ENCODE data around the gene USP24. TPM values are rescaled to one million over a fixed set of nuclear protein-coding genes. Genes with fewer than 3 reads are reported as not detected.

Gene USP24
- total and polyA plus RNA-seq, 2 donors (not counting 3 experiments of a cell fraction or from before 2014, with no cell fraction given): 8.2 to 30.0 TPM

DNA sequence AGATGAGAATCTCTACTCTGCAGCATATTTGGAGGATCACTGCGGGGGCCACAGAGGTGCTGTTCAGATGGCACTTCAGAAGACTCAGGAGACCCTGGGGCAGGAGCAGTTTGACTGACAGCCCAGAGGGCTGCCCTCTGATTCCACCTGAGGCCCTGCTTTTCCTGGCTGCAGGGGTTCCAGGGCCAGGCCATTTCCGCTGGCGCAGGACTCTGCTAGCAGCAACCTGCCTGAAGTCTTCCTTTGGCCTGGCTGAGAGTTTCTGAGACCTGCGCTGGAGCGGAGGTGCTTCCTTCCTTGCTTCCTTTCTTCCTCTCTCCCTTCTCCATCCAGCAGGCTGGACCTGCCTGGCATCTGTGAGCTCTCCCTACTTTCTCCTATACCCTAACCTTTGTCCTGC lies 164.0 kb downstream of the USP24 start:
- H4K20me1 ChIP-seq (replicated peaks; ENCODE audit: control insufficient read depth, extremely low read depth, insufficient read depth, low read length): no peaks in the 10 kb centered on the region
- peaks cover 1 to 2% of the 10 kb centered on the region in 2 experiments for H3K27me3 ChIP-seq (ENCODE audit: control insufficient read depth in 2 of 2, insufficient read depth in 2 of 2, low read length in 2 of 2)
- no peaks in the 10 kb centered on the region for H3K79me2 ChIP-seq (ENCODE audit: control insufficient read depth, insufficient read depth, low read length)
- no peak overlapping the region for H3K9ac ChIP-seq (replicated peaks; ENCODE audit: extremely low read depth, insufficient read depth, low read length)
- no peak overlapping the region for H3K4me3 ChIP-seq (replicated peaks in 1 of 3; ENCODE audit: insufficient read depth in 1 of 3, low read depth in 1 of 3, low read length in 3 of 3)
- H3K36me3 ChIP-seq (ENCODE audit: control insufficient read depth in 2 of 2, extremely low read depth in 1 of 2, insufficient read depth in 2 of 2, low read length in 2 of 2): no peaks in the 10 kb centered on the region
- no peak for TF ChIP-seq GATA2 (IDR thresholded peaks at IDR 0.05; ENCODE audit: insufficient read depth, insufficient read length, low read depth, low read length)
- TF ChIP-seq MAX (IDR thresholded peaks at IDR 0.05; ENCODE audit: insufficient read depth, insufficient read length): no peak
- TF ChIP-seq POLR2A (IDR thresholded peaks at IDR 0.05; ENCODE audit: low read depth, low read length): no peak
- TF ChIP-seq FOS (IDR thresholded peaks at IDR 0.05; ENCODE audit: borderline replicate concordance, insufficient read depth, low read length): no peak
- TF ChIP-seq EZH2 (IDR thresholded peaks at IDR 0.05; ENCODE audit: borderline replicate concordance, low read depth, low read length, severe bottlenecking): no peak
- BruUV-seq (replicated peaks): no TSS peak
- H3K9me1 ChIP-seq (replicated peaks; ENCODE audit: control insufficient read depth, extremely low read depth, insufficient read depth, low read length): no peaks in the 10 kb centered on the region
- H2AFZ ChIP-seq (ENCODE audit: low read depth, low read length): no peak overlapping the region
- DNase-seq (ENCODE audit: low read depth, low spot score) (no peak), FAIRE-seq (no peak)
- no peaks in the 10 kb centered on the region for H3K9me3 ChIP-seq (replicated peaks; ENCODE audit: control insufficient read depth, insufficient read depth, low read length)
- H3K4me1 ChIP-seq (ENCODE audit: control insufficient read depth, extremely low read depth, insufficient read depth, low read length): no peaks in the 10 kb centered on the region
- ChIA-PET CTCF (no interaction called here), POLR2A (no interaction called here)
- no peak overlapping the region for H3K4me2 ChIP-seq (ENCODE audit: insufficient read depth, low read length)
- H3K27ac ChIP-seq (ENCODE audit: insufficient read depth, low read depth, low read length): no peak overlapping the region
- dilution Hi-C loops (cut with MboI; ENCODE audit: extremely low pct_ligation_motif_present, low sequenced_read_pairs) (no loop called here), intact Hi-C loops (cut with micrococcal nuclease) (no loop called here)

GRCh38 chr1:55050283-55050682 lies 164.9 kb downstream of the USP24 start:
- BruUV-seq (replicated peaks): no TSS peak
- no peak overlapping the region for H2AFZ ChIP-seq (ENCODE audit: low read depth, low read length)
- peaks cover 1 to 2% of the 10 kb centered on the region in 2 experiments for H3K27me3 ChIP-seq (ENCODE audit: control insufficient read depth in 2 of 2, insufficient read depth in 2 of 2, low read length in 2 of 2)
- TF ChIP-seq JUN (IDR thresholded peaks at IDR 0.05; ENCODE audit: borderline replicate concordance, insufficient read depth, insufficient read length, low read depth): no peak
- TF ChIP-seq, protein P1, sequence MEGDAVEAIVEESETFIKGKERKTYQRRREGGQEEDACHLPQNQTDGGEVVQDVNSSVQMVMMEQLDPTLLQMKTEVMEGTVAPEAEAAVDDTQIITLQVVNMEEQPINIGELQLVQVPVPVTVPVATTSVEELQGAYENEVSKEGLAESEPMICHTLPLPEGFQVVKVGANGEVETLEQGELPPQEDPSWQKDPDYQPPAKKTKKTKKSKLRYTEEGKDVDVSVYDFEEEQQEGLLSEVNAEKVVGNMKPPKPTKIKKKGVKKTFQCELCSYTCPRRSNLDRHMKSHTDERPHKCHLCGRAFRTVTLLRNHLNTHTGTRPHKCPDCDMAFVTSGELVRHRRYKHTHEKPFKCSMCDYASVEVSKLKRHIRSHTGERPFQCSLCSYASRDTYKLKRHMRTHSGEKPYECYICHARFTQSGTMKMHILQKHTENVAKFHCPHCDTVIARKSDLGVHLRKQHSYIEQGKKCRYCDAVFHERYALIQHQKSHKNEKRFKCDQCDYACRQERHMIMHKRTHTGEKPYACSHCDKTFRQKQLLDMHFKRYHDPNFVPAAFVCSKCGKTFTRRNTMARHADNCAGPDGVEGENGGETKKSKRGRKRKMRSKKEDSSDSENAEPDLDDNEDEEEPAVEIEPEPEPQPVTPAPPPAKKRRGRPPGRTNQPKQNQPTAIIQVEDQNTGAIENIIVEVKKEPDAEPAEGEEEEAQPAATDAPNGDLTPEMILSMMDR (IDR thresholded peaks at IDR 0.05; ENCODE audit: extremely low read depth in 1 of 2, insufficient read depth in 1 of 2, low read depth in 1 of 2, low read length in 2 of 2): no peak
- TF ChIP-seq POLR2AphosphoS5 (IDR thresholded peaks at IDR 0.05; ENCODE audit: insufficient read depth, low read depth, low read length): no peak
- no peak for TF ChIP-seq POLR2A (IDR thresholded peaks at IDR 0.05; ENCODE audit: low read depth, low read length)
- TF ChIP-seq EZH2 (IDR thresholded peaks at IDR 0.05; ENCODE audit: borderline replicate concordance, low read depth, low read length, severe bottlenecking): no peak
- TF ChIP-seq GATA2 (IDR thresholded peaks at IDR 0.05; ENCODE audit: insufficient read depth, insufficient read length, low read depth, low read length): no peak
- ChIA-PET POLR2A (no interaction called here), CTCF (interaction anchor here (1.2 kb wide), 1 partner anchor 105 kb away, joined by 3 read pairs; no protein-coding TSS in a partner anchor)
- no peak for DNase-seq (ENCODE audit: low read depth, low spot score)
- H3K36me3 ChIP-seq (ENCODE audit: control insufficient read depth in 2 of 2, extremely low read depth in 1 of 2, insufficient read depth in 2 of 2, low read length in 2 of 2): no peaks in the 10 kb centered on the region
- no peaks in the 10 kb centered on the region for H3K79me2 ChIP-seq (ENCODE audit: control insufficient read depth, insufficient read depth, low read length)
- H3K9me1 ChIP-seq (replicated peaks; ENCODE audit: control insufficient read depth, extremely low read depth, insufficient read depth, low read length): no peaks in the 10 kb centered on the region
- dilution Hi-C loops (cut with MboI; ENCODE audit: extremely low pct_ligation_motif_present, low sequenced_read_pairs): no loop called here
- H3K27ac ChIP-seq (ENCODE audit: insufficient read depth, low read depth, low read length): no peak overlapping the region
- no peaks in the 10 kb centered on the region for H3K4me1 ChIP-seq (ENCODE audit: control insufficient read depth, extremely low read depth, insufficient read depth, low read length)
- intact Hi-C loops (cut with micrococcal nuclease): no loop called here
- no peaks in the 10 kb centered on the region for H3K9me3 ChIP-seq (replicated peaks; ENCODE audit: control insufficient read depth, insufficient read depth, low read length)
- H3K4me3 ChIP-seq (replicated peaks in 1 of 3; ENCODE audit: insufficient read depth in 1 of 3, low read depth in 1 of 3, low read length in 3 of 3): no peak overlapping the region
- H3K9ac ChIP-seq (replicated peaks; ENCODE audit: extremely low read depth, insufficient read depth, low read length): no peak overlapping the region
- no peaks in the 10 kb centered on the region for H4K20me1 ChIP-seq (replicated peaks; ENCODE audit: control insufficient read depth, extremely low read depth, insufficient read depth, low read length)
- FAIRE-seq: no peak
- H3K4me2 ChIP-seq (ENCODE audit: insufficient read depth, low read length): no peak overlapping the region

Data from endothelial cell of umbilical vein (primary cell).